Transverse colon (tissue), 4 donors: ENCODE results near the gene RIN3. TPM values are rescaled to one million over a fixed set of nuclear protein-coding genes. Genes with fewer than 3 reads are reported as not detected.

ENCODE experiments used
- DNase-seq: peaks from one replicate; pipeline ENCODE4 v3.0.0-alpha.2; 2019
- H3K27ac ChIP-seq, 4 donors: fragments of 200-600 bp; sonication (generic); 2 replicates each; pipeline ENCODE4 v1.5.1; 2016 to 2018; ENCODE audit warnings: inconsistent platforms in 4 of 4
- H3K27me3 ChIP-seq: fragments of 200-600 bp; sonication (generic); 2 replicates; pipeline ENCODE4 v1.5.1; 2017; ENCODE audit warnings: inconsistent platforms
- H3K36me3 ChIP-seq, 4 donors: fragments of 200-600 bp; sonication (generic); 2 replicates each; pipeline ENCODE4 v1.5.1; 2017 to 2019; ENCODE audit warnings: inconsistent platforms in 4 of 4
- H3K4me1 ChIP-seq, 4 donors: fragments of 200-600 bp; sonication (generic); 2 replicates each; pipeline ENCODE4 v1.5.1; 2017 to 2020; ENCODE audit warnings: inconsistent platforms in 4 of 4
- H3K4me3 ChIP-seq, 4 donors: fragments of 200-600 bp; sonication (generic); 1 replicate in 1 of 4; 2 replicates in 3 of 4; pipeline versions ENCODE4 v1.5.1 to v1.6.1; 2017 to 2019; ENCODE audit warnings: inconsistent platforms in 4 of 4
- H3K9me3 ChIP-seq, 2 donors: fragments of 200-600 bp; sonication (generic); 2 replicates each; pipeline ENCODE4 v1.5.1; 2017 to 2019; ENCODE audit warnings: inconsistent platforms in 2 of 2
- EP300 ChIP-seq: sonication (generic); formaldehyde crosslinking; IDR thresholded peaks from one replicate; pipeline ENCODE4 v1.6.1; 2017; ENCODE audit warnings: antibody characterized with exemption, low read depth
- POLR2A ChIP-seq: fragments of 450-650 bp; IDR thresholded peaks from one replicate; pipeline ENCODE4 v1.6.1; 2016; ENCODE audit warnings: antibody characterized with exemption, mild to moderate bottlenecking, moderate library complexity
- POLR2AphosphoS5 ChIP-seq, 3 donors: sonication (generic); formaldehyde crosslinking; IDR thresholded peaks; one replicate each; pipeline ENCODE4 v1.6.1; 2016; ENCODE audit warnings: antibody characterized with exemption in 3 of 3
- WGBS, 2 donors: methylation state at CpG; one replicate each; pipeline ENCODE4 v1.1.5; 2018; ENCODE audit warnings: low coverage in 1 of 2; 5-methylcytosine and 5-hydroxymethylcytosine counted together
- in situ Hi-C, 4 donors: fragments of 200-750 bp; cut with MboI; loops; one replicate each; pipeline versions ENCODE4 v1.15.0 to v1.15.1; 2017; ENCODE audit warnings: low sequenced_read_pairs in 3 of 4, low pct_ligation_motif_present in 1 of 4, low pct_unique_long_range_greater_than_20kb in 1 of 4
- intact Hi-C: fragments of 100-400 bp; cut with DNase I; formaldehyde crosslinking; loops from one replicate; pipeline ENCODE4 v1.15.1; 2023; ENCODE audit warnings: low total_unique reads
- total RNA-seq, 4 donors: library from RNA; depleted of rRNA; stranded (reverse); fragments of >200 nt; gene quantifications; one replicate each; pipeline ENCODE4 v1.1.0, GENCODE V29; 2016
- TF ChIP-seq, protein P1 (sequence below), 5 experiments: fragments of 200-600 bp in 3 of 5; fragments of 450-650 bp in 2 of 5; sonication (generic) in 3 of 5; IDR thresholded peaks; 1 replicate in 2 of 5; 2 replicates in 3 of 5; pipeline ENCODE4 v1.5.1; 2016 to 2017; ENCODE audit warnings: antibody characterized with exemption in 5 of 5, inconsistent platforms in 3 of 5, mild to moderate bottlenecking in 2 of 5, moderate library complexity in 1 of 5

Gene RIN3
- total RNA-seq, 4 donors from 2014 or later, result 16.2 to 24.3 (median 20.7) TPM

- H3K9me3 ChIP-seq, result no peaks in the 10 kb centered on the region
- in situ Hi-C loops, result no loop called here
These were observed 224.1 kb downstream of the RIN3 start for GRCh38 chr14:92737619-92738188.

More at GRCh38 chr14:92737619-92738188, 224.1 kb downstream of the RIN3 start:
- no peaks in the 10 kb centered on the region for H3K36me3 ChIP-seq
- no peak for DNase-seq
- 72 to 79% methylated on average over 4 of the region's 4 CpGs for WGBS, 2 donors
- intact Hi-C loops, result no loop called here
- peak overlapping the region; percentile 21 to 66 (median 53) for H3K27ac ChIP-seq
- H3K4me1 ChIP-seq, result peaks cover 6 to 22% (median 17%) of the 10 kb centered on the region in 4 donors
- no peaks in the 10 kb centered on the region for H3K27me3 ChIP-seq
- no peak overlapping the region for H3K4me3 ChIP-seq
- TF ChIP-seq POLR2AphosphoS5 (IDR thresholded peaks at IDR 0.05) (no peak), EP300 (no peak), POLR2A (no peak)
- TF ChIP-seq, protein P1, sequence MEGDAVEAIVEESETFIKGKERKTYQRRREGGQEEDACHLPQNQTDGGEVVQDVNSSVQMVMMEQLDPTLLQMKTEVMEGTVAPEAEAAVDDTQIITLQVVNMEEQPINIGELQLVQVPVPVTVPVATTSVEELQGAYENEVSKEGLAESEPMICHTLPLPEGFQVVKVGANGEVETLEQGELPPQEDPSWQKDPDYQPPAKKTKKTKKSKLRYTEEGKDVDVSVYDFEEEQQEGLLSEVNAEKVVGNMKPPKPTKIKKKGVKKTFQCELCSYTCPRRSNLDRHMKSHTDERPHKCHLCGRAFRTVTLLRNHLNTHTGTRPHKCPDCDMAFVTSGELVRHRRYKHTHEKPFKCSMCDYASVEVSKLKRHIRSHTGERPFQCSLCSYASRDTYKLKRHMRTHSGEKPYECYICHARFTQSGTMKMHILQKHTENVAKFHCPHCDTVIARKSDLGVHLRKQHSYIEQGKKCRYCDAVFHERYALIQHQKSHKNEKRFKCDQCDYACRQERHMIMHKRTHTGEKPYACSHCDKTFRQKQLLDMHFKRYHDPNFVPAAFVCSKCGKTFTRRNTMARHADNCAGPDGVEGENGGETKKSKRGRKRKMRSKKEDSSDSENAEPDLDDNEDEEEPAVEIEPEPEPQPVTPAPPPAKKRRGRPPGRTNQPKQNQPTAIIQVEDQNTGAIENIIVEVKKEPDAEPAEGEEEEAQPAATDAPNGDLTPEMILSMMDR (IDR thresholded peaks at IDR 0.05), result no peak

Other genes starting within 250 kb of the RIN3 start
- under 1 TPM in 2 of 4 donors, not detected in 2; 0.27 to 0.48 TPM for gene SLC24A4, start 190.6 kb upstream of the RIN3 start, total RNA-seq
- gene LGMN, start 234.8 kb downstream of the RIN3 start, total RNA-seq, result 100 to 1,000 TPM in 1 of 4 donors, 10 to 100 TPM in 3; 26.5 to 103 (median 57.2) TPM